Peyer's patch (tissue), 4 donors: ENCODE measurements around the gene CDH12. TPM values are rescaled to one million over a fixed set of nuclear protein-coding genes. Genes with fewer than 3 reads are reported as not detected.
"Not testable (repeated sequence)": the region's sequence is repeated elsewhere in the genome, so short reads cannot be mapped to it uniquely, and the experiment has no call there.

Experiments
- DNase-seq, 3 donors: peaks; one replicate each; pipeline ENCODE4 v3.0.0-alpha.2; 2017 to 2019
- H3K27ac ChIP-seq, 4 donors: fragments of 200-600 bp; sonication (generic); one replicate each; pipeline ENCODE4 v1.5.1; 2016 to 2019
- H3K27me3 ChIP-seq, 2 donors: fragments of 200-600 bp; sonication (generic); one replicate each; pipeline ENCODE4 v1.5.1; 2019
- H3K36me3 ChIP-seq, 3 donors: fragments of 200-600 bp; sonication (generic); one replicate each; pipeline ENCODE4 v1.5.1; 2016 to 2019
- H3K4me1 ChIP-seq, 4 donors: fragments of 200-600 bp; sonication (generic); one replicate each; pipeline ENCODE4 v1.5.1; 2016 to 2019
- H3K4me3 ChIP-seq, 4 donors: fragments of 200-600 bp; sonication (generic); 1 replicate in 3 of 4; 2 replicates in 1 of 4; pipeline ENCODE4 v1.5.1; 2016 to 2019; ENCODE audit warnings: mild to moderate bottlenecking in 1 of 4
- H3K9me3 ChIP-seq, 4 donors: fragments of 200-600 bp; sonication (generic); one replicate each; pipeline ENCODE4 v1.5.1; 2016 to 2019; ENCODE audit warnings: mild to moderate bottlenecking in 1 of 4
- POLR2A ChIP-seq, 2 donors: fragments of 450-650 bp; IDR thresholded peaks; one replicate each; pipeline ENCODE4 v1.5.1; 2017; ENCODE audit warnings: antibody characterized with exemption in 2 of 2, mild to moderate bottlenecking in 2 of 2, moderate library complexity in 2 of 2
- total RNA-seq, 4 donors: library from RNA; depleted of rRNA; stranded (reverse); fragments of >200 nt; gene quantifications; one replicate each; pipeline ENCODE4 v1.1.0, GENCODE V29; 2016
- TF ChIP-seq, protein P1 (sequence below), 6 experiments: fragments of 450-650 bp in 4 of 6; fragments of 200-600 bp in 2 of 6; sonication (generic) in 1 of 6; IDR thresholded peaks; one replicate each; pipeline ENCODE4 v1.5.1; 2017 to 2019; ENCODE audit warnings: antibody characterized with exemption in 6 of 6, mild to moderate bottlenecking in 3 of 6, moderate library complexity in 1 of 6

The CDH12 gene
- total RNA-seq, 4 donors from 2014 or later: not detected

GRCh38 chr5:22278164-22278563 is 575.0 kb downstream of the CDH12 start:
- no peak overlapping the region for H3K27ac ChIP-seq
- H3K4me3 ChIP-seq: no peak overlapping the region
- H3K36me3 ChIP-seq: no peaks in the 10 kb centered on the region
- H3K27me3 ChIP-seq: no peaks in the 10 kb centered on the region
- TF ChIP-seq, protein P1, sequence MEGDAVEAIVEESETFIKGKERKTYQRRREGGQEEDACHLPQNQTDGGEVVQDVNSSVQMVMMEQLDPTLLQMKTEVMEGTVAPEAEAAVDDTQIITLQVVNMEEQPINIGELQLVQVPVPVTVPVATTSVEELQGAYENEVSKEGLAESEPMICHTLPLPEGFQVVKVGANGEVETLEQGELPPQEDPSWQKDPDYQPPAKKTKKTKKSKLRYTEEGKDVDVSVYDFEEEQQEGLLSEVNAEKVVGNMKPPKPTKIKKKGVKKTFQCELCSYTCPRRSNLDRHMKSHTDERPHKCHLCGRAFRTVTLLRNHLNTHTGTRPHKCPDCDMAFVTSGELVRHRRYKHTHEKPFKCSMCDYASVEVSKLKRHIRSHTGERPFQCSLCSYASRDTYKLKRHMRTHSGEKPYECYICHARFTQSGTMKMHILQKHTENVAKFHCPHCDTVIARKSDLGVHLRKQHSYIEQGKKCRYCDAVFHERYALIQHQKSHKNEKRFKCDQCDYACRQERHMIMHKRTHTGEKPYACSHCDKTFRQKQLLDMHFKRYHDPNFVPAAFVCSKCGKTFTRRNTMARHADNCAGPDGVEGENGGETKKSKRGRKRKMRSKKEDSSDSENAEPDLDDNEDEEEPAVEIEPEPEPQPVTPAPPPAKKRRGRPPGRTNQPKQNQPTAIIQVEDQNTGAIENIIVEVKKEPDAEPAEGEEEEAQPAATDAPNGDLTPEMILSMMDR (IDR thresholded peaks at IDR 0.05): no peak
- no peak for TF ChIP-seq POLR2A (IDR thresholded peaks at IDR 0.05)
- no peaks in the 10 kb centered on the region for H3K4me1 ChIP-seq
- H3K9me3 ChIP-seq: no peaks in the 10 kb centered on the region
- no peak for DNase-seq

GRCh38 chr5:22277006-22277405 is 576.1 kb downstream of the CDH12 start:
- no peak for TF ChIP-seq POLR2A (IDR thresholded peaks at IDR 0.05)
- TF ChIP-seq, protein P1 (IDR thresholded peaks at IDR 0.05): no peak
- no peak overlapping the region for H3K27ac ChIP-seq
- no peaks in the 10 kb centered on the region for H3K36me3 ChIP-seq
- H3K9me3 ChIP-seq: no peaks in the 10 kb centered on the region
- no peak overlapping the region for H3K4me3 ChIP-seq
- no peaks in the 10 kb centered on the region for H3K4me1 ChIP-seq
- DNase-seq: no peak
- H3K27me3 ChIP-seq: no peaks in the 10 kb centered on the region

DNA sequence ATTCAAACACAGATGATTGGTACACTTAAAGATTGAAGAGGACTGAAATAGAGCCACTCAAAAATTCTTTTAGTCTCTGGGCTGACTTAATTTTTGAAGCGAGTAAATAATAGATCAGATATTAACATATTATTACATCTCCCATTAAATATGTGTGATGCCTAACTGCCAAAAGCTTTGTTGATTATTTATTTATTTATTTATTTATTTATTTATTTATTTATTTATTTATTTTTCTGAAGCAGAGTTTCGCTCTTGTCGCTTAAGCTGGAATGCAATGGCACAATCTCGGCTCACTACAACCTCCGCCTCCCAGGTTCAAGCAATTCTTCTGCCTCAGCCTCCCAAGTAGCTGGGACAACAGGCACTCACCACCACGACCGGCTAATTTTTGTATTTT is 587.3 kb downstream of the CDH12 start:
- not testable (repeated sequence) for H3K4me3 ChIP-seq, H3K4me1 ChIP-seq, H3K27ac ChIP-seq, H3K9me3 ChIP-seq, H3K36me3 ChIP-seq, DNase-seq, H3K27me3 ChIP-seq

DNA sequence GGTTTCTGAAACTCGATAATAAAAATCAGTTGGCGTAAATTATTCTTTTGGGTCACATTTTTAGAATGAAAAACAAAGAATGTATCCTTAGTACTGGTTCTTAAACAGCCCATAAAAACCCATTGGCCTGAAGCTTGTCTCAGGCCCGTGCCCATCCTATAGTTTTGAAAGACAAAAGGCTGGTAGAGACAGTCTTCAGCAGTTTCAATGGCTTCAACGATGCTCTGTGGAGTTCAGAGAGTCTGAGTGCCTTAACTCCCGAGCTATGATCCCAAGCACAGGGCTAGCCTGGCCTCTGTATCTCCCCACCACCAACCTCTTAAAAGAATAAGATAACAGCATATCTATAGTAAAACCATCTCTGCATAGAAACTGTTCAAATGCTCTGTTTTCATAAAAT is 595.0 kb downstream of the CDH12 start:
- Histone ChIP-seq H3K36me3 (no peaks in the 10 kb centered on the region), H3K4me1 (no peaks in the 10 kb centered on the region), H3K27ac (no peak overlapping the region), H3K4me3 (no peak overlapping the region), H3K27me3 (no peaks in the 10 kb centered on the region), H3K9me3 (no peaks in the 10 kb centered on the region)
- TF ChIP-seq POLR2A (IDR thresholded peaks at IDR 0.05): no peak
- TF ChIP-seq, protein P1 (IDR thresholded peaks at IDR 0.05): no peak
- DNase-seq: no peak

DNA sequence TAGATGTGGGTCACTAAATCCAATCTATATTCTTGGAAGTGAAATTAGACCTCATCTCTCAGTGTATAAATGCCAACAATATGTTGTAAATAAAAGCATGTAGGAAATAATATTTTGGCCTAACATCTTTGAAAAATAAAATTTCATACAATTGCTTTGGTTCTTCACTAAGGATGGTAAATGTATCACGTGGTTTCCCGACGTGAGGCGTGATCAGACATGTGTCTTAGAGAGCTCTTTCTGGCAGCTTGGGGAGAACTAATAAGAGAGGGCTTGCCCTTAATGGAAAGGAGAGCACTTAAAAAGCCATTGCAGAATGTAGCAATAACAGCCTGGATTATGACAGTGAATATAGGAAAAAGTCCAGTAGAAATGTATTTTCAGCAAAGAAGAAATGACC is 602.6 kb downstream of the CDH12 start:
- Histone ChIP-seq H3K36me3 (no peaks in the 10 kb centered on the region), H3K27me3 (no peaks in the 10 kb centered on the region), H3K4me3 (no peak overlapping the region), H3K4me1 (no peaks in the 10 kb centered on the region), H3K27ac (no peak overlapping the region), H3K9me3 (no peaks in the 10 kb centered on the region)
- no peak for DNase-seq
- TF ChIP-seq, protein P1 (IDR thresholded peaks at IDR 0.05): no peak

GRCh38 chr5:22249209-22249729 is 603.9 kb downstream of the CDH12 start:
- no peak overlapping the region for H3K4me3 ChIP-seq
- H3K27ac ChIP-seq: no peak overlapping the region
- H3K36me3 ChIP-seq: no peaks in the 10 kb centered on the region
- H3K4me1 ChIP-seq: no peaks in the 10 kb centered on the region
- no peaks in the 10 kb centered on the region for H3K9me3 ChIP-seq
- TF ChIP-seq, protein P1 (IDR thresholded peaks at IDR 0.05): no peak
- no peak for TF ChIP-seq POLR2A (IDR thresholded peaks at IDR 0.05)
- H3K27me3 ChIP-seq: no peaks in the 10 kb centered on the region
- no peak for DNase-seq
